Measurements from ENCODE around the gene SYNGR2. TPM values are rescaled to one million over a fixed set of nuclear protein-coding genes. Genes with fewer than 3 reads are reported as not detected.

The SYNGR2 gene
- total RNA-seq, 2 donors from 2014 or later: 61.7 to 100 TPM

DNA sequence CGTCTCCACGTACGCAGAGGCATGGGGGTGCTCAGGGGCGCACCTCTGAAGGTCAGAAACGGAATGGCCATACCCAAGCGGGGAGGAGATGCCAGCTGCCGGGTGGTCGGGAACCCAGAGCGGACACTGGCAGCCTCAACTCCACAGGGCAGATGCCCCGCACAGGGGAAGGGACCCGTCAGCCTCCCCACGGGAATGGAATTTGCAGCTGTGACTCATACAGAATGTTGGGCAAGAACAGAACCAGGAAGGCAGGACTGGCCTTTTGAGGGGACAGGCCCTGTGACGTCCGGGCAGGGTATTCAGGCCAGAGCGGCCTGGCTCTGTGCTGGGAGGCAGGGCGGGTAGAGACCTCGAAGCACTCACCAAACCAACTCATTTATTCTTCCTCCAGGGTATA is 11.0 kb downstream of the SYNGR2 start:
- Histone ChIP-seq H3K27ac (peak overlapping the region; percentile 90 to 94), H3K4me3 (no peak overlapping the region), H3K36me3 (no peaks in the 10 kb centered on the region), H3K27me3 (replicated peaks; ENCODE audit: insufficient read depth) (no peaks in the 10 kb centered on the region), H3K4me1 (ENCODE audit: control insufficient read depth in 1 of 2, low read depth in 2 of 2) (peaks cover 31 to 64% of the 10 kb centered on the region in 2 donors), H3K9me3 (no peaks in the 10 kb centered on the region)
- DNase-seq (ENCODE audit: low spot score): peak; percentile 22
- TF ChIP-seq, protein P1, sequence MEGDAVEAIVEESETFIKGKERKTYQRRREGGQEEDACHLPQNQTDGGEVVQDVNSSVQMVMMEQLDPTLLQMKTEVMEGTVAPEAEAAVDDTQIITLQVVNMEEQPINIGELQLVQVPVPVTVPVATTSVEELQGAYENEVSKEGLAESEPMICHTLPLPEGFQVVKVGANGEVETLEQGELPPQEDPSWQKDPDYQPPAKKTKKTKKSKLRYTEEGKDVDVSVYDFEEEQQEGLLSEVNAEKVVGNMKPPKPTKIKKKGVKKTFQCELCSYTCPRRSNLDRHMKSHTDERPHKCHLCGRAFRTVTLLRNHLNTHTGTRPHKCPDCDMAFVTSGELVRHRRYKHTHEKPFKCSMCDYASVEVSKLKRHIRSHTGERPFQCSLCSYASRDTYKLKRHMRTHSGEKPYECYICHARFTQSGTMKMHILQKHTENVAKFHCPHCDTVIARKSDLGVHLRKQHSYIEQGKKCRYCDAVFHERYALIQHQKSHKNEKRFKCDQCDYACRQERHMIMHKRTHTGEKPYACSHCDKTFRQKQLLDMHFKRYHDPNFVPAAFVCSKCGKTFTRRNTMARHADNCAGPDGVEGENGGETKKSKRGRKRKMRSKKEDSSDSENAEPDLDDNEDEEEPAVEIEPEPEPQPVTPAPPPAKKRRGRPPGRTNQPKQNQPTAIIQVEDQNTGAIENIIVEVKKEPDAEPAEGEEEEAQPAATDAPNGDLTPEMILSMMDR (IDR thresholded peaks at IDR 0.05): no peak
- ATAC-seq (ENCODE audit: insufficient number of reproducible peaks, low FRiP score, low read depth): peak; percentile 50

DNA sequence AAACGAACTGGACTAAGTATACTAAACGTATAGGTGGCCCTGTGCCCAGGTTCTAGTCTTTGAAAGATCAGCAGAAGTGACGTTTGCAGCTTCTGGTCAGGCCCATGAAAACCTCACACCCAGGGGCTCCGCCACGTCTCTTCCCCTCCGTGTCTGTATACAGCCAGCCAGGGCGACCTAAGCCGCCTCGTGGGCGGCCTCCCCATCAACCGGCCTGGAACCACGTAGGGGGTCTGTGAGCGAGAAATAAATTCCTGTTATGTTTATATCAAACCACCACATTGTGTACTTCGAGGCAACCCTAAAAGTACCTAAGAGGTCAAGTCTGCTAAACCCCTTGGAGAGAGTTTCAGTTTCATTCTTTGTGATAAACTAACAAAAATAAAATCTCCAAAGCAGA is 11.7 kb downstream of the SYNGR2 start:
- DNase-seq (ENCODE audit: low spot score) (no peak), ATAC-seq (ENCODE audit: insufficient number of reproducible peaks, low FRiP score, low read depth) (no peak)
- Histone ChIP-seq H3K9me3 (no peaks in the 10 kb centered on the region), H3K36me3 (no peaks in the 10 kb centered on the region), H3K4me1 (ENCODE audit: control insufficient read depth in 1 of 2, low read depth in 2 of 2) (peaks cover 30 to 64% of the 10 kb centered on the region in 2 donors), H3K4me3 (peak overlapping the region; percentile 30), H3K27me3 (replicated peaks; ENCODE audit: insufficient read depth) (no peaks in the 10 kb centered on the region), H3K27ac (peak overlapping the region; percentile 90 to 94)
- TF ChIP-seq, protein P1 (IDR thresholded peaks at IDR 0.05): no peak

DNA sequence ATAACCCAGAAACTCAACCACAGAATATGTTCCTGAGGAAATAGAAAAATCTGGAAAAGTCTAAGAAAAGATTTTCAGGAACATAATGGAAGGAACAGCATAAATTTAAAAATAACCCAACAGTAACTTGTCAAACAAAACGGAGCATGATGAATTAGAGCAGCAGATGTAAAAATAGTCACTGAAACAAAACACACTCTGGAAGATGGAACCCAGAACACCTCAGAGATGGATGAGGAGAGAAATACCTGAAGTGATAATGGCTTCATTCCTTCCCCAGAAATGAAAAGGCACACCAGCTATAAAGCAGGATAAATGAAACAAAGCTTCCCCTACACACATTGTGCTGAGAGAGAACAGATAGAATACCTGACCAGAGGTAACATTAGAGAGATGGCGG is 12.1 kb downstream of the SYNGR2 start:
- ATAC-seq (ENCODE audit: insufficient number of reproducible peaks, low FRiP score, low read depth) (peak; percentile 18), DNase-seq (ENCODE audit: low spot score) (no peak)
- Histone ChIP-seq H3K4me1 (ENCODE audit: control insufficient read depth in 1 of 2, low read depth in 2 of 2) (peaks cover 30 to 64% of the 10 kb centered on the region in 2 donors), H3K27ac (peak overlapping the region; percentile 90 to 94), H3K36me3 (no peaks in the 10 kb centered on the region), H3K9me3 (no peaks in the 10 kb centered on the region), H3K27me3 (replicated peaks; ENCODE audit: insufficient read depth) (no peaks in the 10 kb centered on the region), H3K4me3 (peak overlapping the region; percentile 30)
- TF ChIP-seq, protein P1 (IDR thresholded peaks at IDR 0.05): no peak

DNA sequence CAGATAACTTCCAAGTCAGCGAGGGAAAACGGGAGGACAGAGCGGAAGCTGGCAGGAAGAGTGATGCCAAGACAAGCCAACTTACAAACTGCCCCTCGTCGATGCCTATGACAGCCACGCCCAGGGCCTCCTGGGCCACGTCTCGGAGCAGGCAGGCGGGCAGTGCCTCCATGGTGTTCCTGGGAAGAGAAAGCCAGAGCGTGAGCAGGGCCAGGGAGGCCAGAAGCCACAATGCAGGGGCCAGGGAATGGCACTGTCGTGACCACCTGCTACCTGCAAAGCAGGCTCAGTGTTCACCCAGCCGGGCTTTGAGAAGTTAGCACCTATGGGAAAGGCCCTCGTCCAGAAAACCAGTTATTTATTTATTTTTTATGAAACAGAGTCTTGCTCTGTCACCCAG is 14.1 kb downstream of the SYNGR2 start:
- no peaks in the 10 kb centered on the region for H3K9me3 ChIP-seq
- no peaks in the 10 kb centered on the region for H3K36me3 ChIP-seq
- H3K27me3 ChIP-seq (replicated peaks; ENCODE audit: insufficient read depth): no peaks in the 10 kb centered on the region
- DNase-seq (ENCODE audit: low spot score): no peak
- peaks cover 34 to 63% of the 10 kb centered on the region in 2 donors for H3K4me1 ChIP-seq (ENCODE audit: control insufficient read depth in 1 of 2, low read depth in 2 of 2)
- TF ChIP-seq, protein P1 (IDR thresholded peaks at IDR 0.05): no peak
- no peak overlapping the region for H3K27ac ChIP-seq
- H3K4me3 ChIP-seq: no peak overlapping the region
- no peak for ATAC-seq (ENCODE audit: insufficient number of reproducible peaks, low FRiP score, low read depth)

DNA sequence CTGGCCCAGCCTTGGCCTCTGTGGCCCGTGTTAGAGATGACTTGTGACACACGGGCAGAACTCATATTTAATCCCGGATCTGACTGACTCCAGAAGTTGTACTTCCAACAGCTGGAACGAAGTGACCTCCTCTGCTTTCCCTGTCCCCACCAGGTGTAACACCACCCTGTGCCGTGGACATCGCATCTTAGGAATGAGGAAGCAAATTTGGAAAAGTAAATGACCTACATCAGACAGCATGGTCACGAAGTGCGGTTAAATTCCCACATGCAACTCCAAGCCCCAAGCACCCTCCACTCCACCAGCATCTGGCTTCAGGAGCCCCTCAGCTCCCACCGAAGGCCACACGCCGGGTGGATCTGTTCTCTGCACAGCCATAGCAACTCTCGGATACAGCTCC is 15.5 kb downstream of the SYNGR2 start:
- H3K27me3 ChIP-seq (replicated peaks; ENCODE audit: insufficient read depth): no peaks in the 10 kb centered on the region
- H3K36me3 ChIP-seq: no peaks in the 10 kb centered on the region
- no peak for ATAC-seq (ENCODE audit: insufficient number of reproducible peaks, low FRiP score, low read depth)
- peak overlapping the region; percentile 40 to 46 for H3K27ac ChIP-seq
- H3K9me3 ChIP-seq: no peaks in the 10 kb centered on the region
- peaks cover 35 to 73% of the 10 kb centered on the region in 2 donors for H3K4me1 ChIP-seq (ENCODE audit: control insufficient read depth in 1 of 2, low read depth in 2 of 2)
- no peak for DNase-seq (ENCODE audit: low spot score)
- TF ChIP-seq, protein P1 (IDR thresholded peaks at IDR 0.05): no peak
- no peak overlapping the region for H3K4me3 ChIP-seq

Measured in thoracic aorta (tissue), 2 donors.